22Rv1 (cell line): Measurements from ENCODE around the gene TUBA8.
A peak's percentile ranks its signal among the peaks of the same experiment; 100 is the strongest.
"Not testable (repeated sequence)": the region's sequence is repeated elsewhere in the genome, so short reads cannot be mapped to it uniquely, and the experiment has no call there.

ENCODE experiments used
- H3K27ac ChIP-seq: fragments of 450-650 bp; 2 replicates; pipeline ENCODE4 v1.5.1; 2017
- CTCF ChIP-seq: fragments of 450-650 bp; IDR thresholded peaks from 2 replicates; pipeline ENCODE4 v1.5.1; 2017; ENCODE audit warnings: mild to moderate bottlenecking
- ZFX ChIP-seq: fragments of 450-650 bp; IDR thresholded peaks from 2 replicates; pipeline ENCODE4 v1.6.1; 2017; ENCODE audit warnings: antibody characterized with exemption, borderline replicate concordance

TUBA8 gene

GRCh38 chr22:18071307-18071967, 39.2 kb upstream of the TUBA8 start:
- TF ChIP-seq CTCF = peak; percentile 38
- H3K27ac ChIP-seq = peak overlapping the region; percentile 61

- TF ChIP-seq CTCF (no peak), ZFX (no peak)
- H3K27ac ChIP-seq = no peak overlapping the region; the same call in 1 of the 2 replicates
Measured at GRCh38 chr22:18071968-18072310, 38.7 kb upstream of the TUBA8 start.

DNA sequence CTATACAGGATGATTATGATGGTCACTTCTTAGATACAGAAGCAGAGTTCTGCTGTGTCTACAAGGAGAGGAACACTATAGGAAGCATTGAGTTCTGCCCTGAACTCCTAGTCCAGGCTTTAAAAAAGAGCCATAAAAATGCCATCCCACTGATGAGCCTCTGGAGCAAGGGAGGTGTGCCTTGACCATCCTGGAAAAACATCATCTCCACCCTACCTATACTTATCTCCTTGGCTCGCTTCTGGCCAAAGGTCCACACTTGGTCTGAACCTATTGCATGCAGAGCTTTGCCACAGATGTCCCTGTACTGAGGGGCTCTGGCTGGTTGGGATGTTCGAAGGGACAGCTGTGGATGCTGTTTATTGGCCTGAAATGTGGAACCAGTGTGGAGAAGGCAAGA, 37.1 kb upstream of the TUBA8 start:
- no peak for TF ChIP-seq CTCF
- no peak for TF ChIP-seq ZFX
- no peak overlapping the region for H3K27ac ChIP-seq

DNA sequence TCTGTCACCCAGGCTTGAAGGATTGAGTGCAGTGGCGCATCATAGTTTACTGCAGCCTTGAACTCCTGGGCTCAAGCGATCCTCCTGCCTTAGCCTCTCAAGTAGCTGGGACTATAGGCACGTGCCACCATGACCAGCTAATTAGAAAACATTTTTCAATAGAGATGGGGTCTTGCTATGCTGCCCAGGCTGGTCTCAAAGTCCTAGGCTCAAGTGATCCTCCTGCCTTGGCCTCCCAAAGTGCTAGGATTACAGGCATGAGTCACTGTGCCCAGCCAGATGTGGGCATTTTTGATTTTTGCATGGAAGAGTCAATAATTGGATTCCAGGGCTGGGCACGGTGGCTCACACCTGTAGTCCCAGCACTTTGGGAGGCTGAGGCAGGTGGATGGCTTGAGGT, 36.7 kb upstream of the TUBA8 start:
- not testable (repeated sequence) for H3K27ac ChIP-seq

- TF ChIP-seq CTCF (no peak), ZFX (no peak)
- H3K27ac ChIP-seq = peak overlapping the region; percentile 78; the same call in 1 of the 2 replicates
Measured at GRCh38 chr22:18075101-18075719, 35.4 kb upstream of the TUBA8 start.

DNA sequence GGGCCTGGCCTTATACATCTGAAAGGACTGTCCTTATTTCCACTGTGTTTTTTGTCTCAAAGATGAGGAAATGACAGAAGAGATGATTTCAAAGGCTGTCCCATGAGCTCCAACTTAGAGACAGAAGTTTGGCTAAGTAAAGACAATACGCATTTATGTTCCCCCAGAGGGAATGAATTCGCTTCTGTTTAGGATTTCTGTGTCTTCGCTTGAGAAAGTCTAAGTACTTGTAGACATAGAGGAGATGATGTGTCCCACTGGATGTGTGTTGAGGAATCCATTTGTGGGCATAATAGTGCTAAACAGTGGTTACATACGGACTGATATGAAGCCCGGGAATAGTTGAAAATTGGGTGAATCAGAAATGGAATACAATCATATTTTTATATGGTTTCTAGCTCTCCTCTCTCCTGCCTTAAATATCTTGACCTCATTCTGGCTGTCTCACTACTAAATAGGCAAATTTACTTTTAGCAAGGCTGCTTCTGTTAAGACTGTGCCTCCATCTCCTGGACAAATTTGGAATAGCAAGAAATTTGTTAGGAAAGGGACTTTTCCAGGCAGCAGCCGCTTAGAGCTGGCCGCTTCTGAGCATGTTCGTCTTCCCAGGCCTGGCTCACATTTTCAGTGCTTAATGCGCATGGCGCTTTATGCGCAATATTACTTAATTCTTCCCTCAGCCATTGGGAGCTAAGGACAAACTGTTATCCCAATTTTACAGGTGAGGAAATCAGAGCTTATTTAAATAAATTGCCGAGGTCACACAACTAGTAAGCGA, 34.7 kb upstream of the TUBA8 start:
- H3K27ac ChIP-seq = peak overlapping the region; percentile 78
- TF ChIP-seq CTCF = peak; percentile 86
- TF ChIP-seq ZFX = no peak

- TF ChIP-seq ZFX (no peak), CTCF (no peak)
- peak overlapping the region; percentile 78 for H3K27ac ChIP-seq
Measured at GRCh38 chr22:18077087-18077638, 33.4 kb upstream of the TUBA8 start.
